ENCODE results near the gene PTPRQ. TPM values are rescaled to one million over a fixed set of nuclear protein-coding genes. Genes with fewer than 3 reads are reported as not detected.

Gene PTPRQ
- polyA plus RNA-seq, 1 of the 3 experiments (the other 2 are of a cell fraction): 0.46 TPM

GRCh38 chr12:80681287-80681686 is 237.3 kb downstream of the PTPRQ start:
- ChIA-PET CTCF (interaction anchor here (1.3 kb wide), 1 partner anchor 27 kb away, joined by 3 read pairs; the partner anchor contains the start of gene MYF6), POLR2A (no interaction called here)
- 4% methylated on average over 2 of the region's 2 CpGs for WGBS (ENCODE audit: low lambda C conversion rate)

GRCh38 chr12:80681786-80682185 is 237.8 kb downstream of the PTPRQ start:
- no peak overlapping the region for H3K4me3 ChIP-seq (ENCODE audit: low read depth in 2 of 2, low read length in 1 of 2)
- H3K9me3 ChIP-seq: no peaks in the 10 kb centered on the region; the same call in 1 of the 2 replicates
- no peaks in the 10 kb centered on the region for H3F3A ChIP-seq (replicated peaks; ENCODE audit: insufficient read depth)
- H2AFZ ChIP-seq (ENCODE audit: low read depth): no peak overlapping the region
- no peaks in the 10 kb centered on the region for H3K36me3 ChIP-seq (replicated peaks in 1 of 2; ENCODE audit: control insufficient read depth in 1 of 2, insufficient read depth in 2 of 2, low read length in 1 of 2)
- H3K9ac ChIP-seq: no peak overlapping the region
- H3K79me2 ChIP-seq (ENCODE audit: insufficient read depth): no peaks in the 10 kb centered on the region
- 3% methylated on average over 3 of the region's 3 CpGs for WGBS (ENCODE audit: low lambda C conversion rate)
- POLR2A ChIA-PET: no interaction called here
- peaks cover 6% of the 10 kb centered on the region; the same call in 1 of the 2 replicates for H3K27me3 ChIP-seq (ENCODE audit: insufficient read depth)
- no peaks in the 10 kb centered on the region for H3K4me1 ChIP-seq (ENCODE audit: control insufficient read depth in 1 of 2, insufficient read depth in 2 of 2, low read depth in 1 of 2, low read length in 1 of 2)
- no peaks in the 10 kb centered on the region for H4K20me1 ChIP-seq (ENCODE audit: insufficient read depth)
- DNase-seq: no peak
- H3K4me2 ChIP-seq: no peak overlapping the region
- H3K9me2 ChIP-seq: no peaks in the 10 kb centered on the region
- H3K27ac ChIP-seq (ENCODE audit: low read depth in 2 of 2, low read length in 1 of 2): no peak overlapping the region
- CTCF ChIA-PET: interaction anchor here (1.3 kb wide), 1 partner anchor 26 kb away, joined by 3 read pairs; the partner anchor contains the start of gene MYF6
- no peak for TF ChIP-seq RXRA (IDR thresholded peaks at IDR 0.05; ENCODE audit: borderline replicate concordance, low read depth)
- no peak for TF ChIP-seq TCF12 (IDR thresholded peaks at IDR 0.05)
- TF ChIP-seq SIN3A (IDR thresholded peaks at IDR 0.05; ENCODE audit: borderline replicate concordance, low read depth, low read length): no peak
- TF ChIP-seq NRF1 (IDR thresholded peaks at IDR 0.05; ENCODE audit: low read depth, low read length): no peak
- no peak for TF ChIP-seq TEAD4 (IDR thresholded peaks at IDR 0.05; ENCODE audit: borderline replicate concordance, insufficient read depth)
- TF ChIP-seq YY1 (IDR thresholded peaks at IDR 0.05; ENCODE audit: low read depth): no peak
- no peak for TF ChIP-seq EZH2phosphoT487 (IDR thresholded peaks at IDR 0.05; ENCODE audit: borderline replicate concordance, low read depth)
- no peak for TF ChIP-seq FOXJ3 (CRISPR knock-in tag; IDR thresholded peaks at IDR 0.05)

More at GRCh38 chr12:80681287-80681686, 237.3 kb downstream of the PTPRQ start:
- H3K9me2 ChIP-seq: no peaks in the 10 kb centered on the region
- H3K9me3 ChIP-seq: no peaks in the 10 kb centered on the region; the same call in 1 of the 2 replicates
- no peaks in the 10 kb centered on the region for H3K4me1 ChIP-seq (ENCODE audit: control insufficient read depth in 1 of 2, insufficient read depth in 2 of 2, low read depth in 1 of 2, low read length in 1 of 2)
- no peak overlapping the region for H3K4me2 ChIP-seq
- no peaks in the 10 kb centered on the region for H3K79me2 ChIP-seq (ENCODE audit: insufficient read depth)
- no peak overlapping the region for H3K9ac ChIP-seq
- H4K20me1 ChIP-seq (ENCODE audit: insufficient read depth): no peaks in the 10 kb centered on the region
- H3F3A ChIP-seq (replicated peaks; ENCODE audit: insufficient read depth): no peaks in the 10 kb centered on the region
- H3K27ac ChIP-seq (ENCODE audit: low read depth in 2 of 2, low read length in 1 of 2): no peak overlapping the region
- peaks cover 11% of the 10 kb centered on the region; the same call in 1 of the 2 replicates for H3K27me3 ChIP-seq (ENCODE audit: insufficient read depth)
- DNase-seq: no peak
- no peaks in the 10 kb centered on the region for H3K36me3 ChIP-seq (replicated peaks in 1 of 2; ENCODE audit: control insufficient read depth in 1 of 2, insufficient read depth in 2 of 2, low read length in 1 of 2)
- TF ChIP-seq CTCF (IDR thresholded peaks at IDR 0.05) (no peak), JUND (IDR thresholded peaks at IDR 0.05) (no peak), RXRA (IDR thresholded peaks at IDR 0.05; ENCODE audit: borderline replicate concordance, low read depth) (no peak), FOXJ3 (CRISPR knock-in tag; IDR thresholded peaks at IDR 0.05) (no peak), PBX3 (IDR thresholded peaks at IDR 0.05) (no peak), MAX (IDR thresholded peaks at IDR 0.05; ENCODE audit: low read depth) (no peak), RAD21 (IDR thresholded peaks at IDR 0.05; ENCODE audit: low read length) (no peak), GATA2 (CRISPR knock-in tag; IDR thresholded peaks at IDR 0.05) (no peak), RFX5 (IDR thresholded peaks at IDR 0.05; ENCODE audit: low read length) (no peak), TCF12 (IDR thresholded peaks at IDR 0.05) (no peak), TAF1 (IDR thresholded peaks at IDR 0.05; ENCODE audit: borderline replicate concordance, low read depth, low read length) (no peak)
- no peak overlapping the region for H2AFZ ChIP-seq (ENCODE audit: low read depth)
- H3K4me3 ChIP-seq (ENCODE audit: low read depth in 2 of 2, low read length in 1 of 2): no peak overlapping the region

Measured in SK-N-SH (cell line).